ENCODE results near the gene IRAK1BP1. TPM values are rescaled to one million over a fixed set of nuclear protein-coding genes. Genes with fewer than 3 reads are reported as not detected.

Gene IRAK1BP1, protein sequence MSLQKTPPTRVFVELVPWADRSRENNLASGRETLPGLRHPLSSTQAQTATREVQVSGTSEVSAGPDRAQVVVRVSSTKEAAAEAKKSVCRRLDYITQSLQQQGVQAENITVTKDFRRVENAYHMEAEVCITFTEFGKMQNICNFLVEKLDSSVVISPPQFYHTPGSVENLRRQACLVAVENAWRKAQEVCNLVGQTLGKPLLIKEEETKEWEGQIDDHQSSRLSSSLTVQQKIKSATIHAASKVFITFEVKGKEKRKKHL
- 9.3 and 13.8 TPM in 2 replicates for total RNA-seq (ENCODE audit: low replicate concordance)

DNA sequence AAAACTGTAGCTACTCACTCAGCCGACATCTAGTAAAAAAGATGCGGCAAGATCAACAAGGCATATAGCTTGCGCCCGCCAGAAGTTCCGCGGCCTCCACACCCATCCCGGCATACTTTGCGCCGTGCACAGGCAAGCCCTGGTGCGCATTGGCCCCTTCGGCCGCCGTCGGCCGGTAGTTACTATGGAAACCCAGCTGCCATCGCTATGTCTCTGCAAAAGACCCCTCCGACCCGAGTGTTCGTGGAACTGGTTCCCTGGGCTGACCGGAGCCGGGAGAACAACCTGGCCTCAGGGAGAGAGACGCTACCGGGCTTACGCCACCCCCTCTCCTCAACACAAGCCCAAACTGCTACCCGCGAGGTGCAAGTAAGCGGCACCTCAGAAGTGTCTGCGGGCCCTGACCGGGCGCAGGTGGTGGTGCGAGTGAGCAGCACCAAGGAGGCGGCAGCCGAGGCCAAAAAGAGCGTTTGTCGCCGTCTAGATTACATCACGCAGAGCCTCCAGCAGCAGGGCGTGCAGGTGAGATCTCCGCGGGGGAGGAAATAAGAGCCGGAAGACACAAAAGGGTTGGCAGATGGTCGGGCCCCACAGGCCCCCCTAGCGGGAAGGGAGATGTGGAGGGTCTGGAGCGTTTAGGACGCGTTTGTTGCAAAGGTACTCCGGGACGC, at the start of gene IRAK1BP1:
TSS of gene IRAK1BP1 (plus strand) at position 182 of the 671 bp plus-strand sequence. CDS start at position 208, 26 bp downstream.
- Histone ChIP-seq H3K79me2 (ENCODE audit: low read depth) (peaks cover 8% of the 10 kb centered on the region), H3K4me3 (peak within 1 kb of the TSS; percentile 69), H3F3A (ENCODE audit: low read depth) (peaks cover 4% of the 10 kb centered on the region), H3K4me2 (peak within 1 kb of the TSS; percentile 87), H3K27ac (no peak within 1 kb of the TSS), H3K27me3 (no peaks in the 10 kb centered on the region), H3K4me1 (no peaks in the 10 kb centered on the region), H3K9me3 (ENCODE audit: low read depth) (no peaks in the 10 kb centered on the region), H4K20me1 (ENCODE audit: low read depth) (no peaks in the 10 kb centered on the region), H3K9ac (no peak within 1 kb of the TSS), H2AFZ (replicated peaks) (peak within 1 kb of the TSS; percentile 94), H3K36me3 (no peaks in the 10 kb centered on the region)
- H3K27ac Mint-ChIP-seq, result peak within 1 kb of the TSS; percentile 96
- peaks cover 4% of the 10 kb centered on the region for H3K4me1 Mint-ChIP-seq
- TF ChIP-seq, protein P1, sequence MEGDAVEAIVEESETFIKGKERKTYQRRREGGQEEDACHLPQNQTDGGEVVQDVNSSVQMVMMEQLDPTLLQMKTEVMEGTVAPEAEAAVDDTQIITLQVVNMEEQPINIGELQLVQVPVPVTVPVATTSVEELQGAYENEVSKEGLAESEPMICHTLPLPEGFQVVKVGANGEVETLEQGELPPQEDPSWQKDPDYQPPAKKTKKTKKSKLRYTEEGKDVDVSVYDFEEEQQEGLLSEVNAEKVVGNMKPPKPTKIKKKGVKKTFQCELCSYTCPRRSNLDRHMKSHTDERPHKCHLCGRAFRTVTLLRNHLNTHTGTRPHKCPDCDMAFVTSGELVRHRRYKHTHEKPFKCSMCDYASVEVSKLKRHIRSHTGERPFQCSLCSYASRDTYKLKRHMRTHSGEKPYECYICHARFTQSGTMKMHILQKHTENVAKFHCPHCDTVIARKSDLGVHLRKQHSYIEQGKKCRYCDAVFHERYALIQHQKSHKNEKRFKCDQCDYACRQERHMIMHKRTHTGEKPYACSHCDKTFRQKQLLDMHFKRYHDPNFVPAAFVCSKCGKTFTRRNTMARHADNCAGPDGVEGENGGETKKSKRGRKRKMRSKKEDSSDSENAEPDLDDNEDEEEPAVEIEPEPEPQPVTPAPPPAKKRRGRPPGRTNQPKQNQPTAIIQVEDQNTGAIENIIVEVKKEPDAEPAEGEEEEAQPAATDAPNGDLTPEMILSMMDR (IDR thresholded peaks at IDR 0.05), result peak; percentile 37
- no peak for TF ChIP-seq EZH2phosphoT487 (IDR thresholded peaks at IDR 0.05)
- peaks cover 10% of the 10 kb centered on the region for H3K36me3 Mint-ChIP-seq
- DNase-seq (ENCODE audit: low spot score), result peak; percentile 84
- peak within 1 kb of the TSS; percentile 98 for H3K4me3 Mint-ChIP-seq
- no peaks in the 10 kb centered on the region for H3K27me3 Mint-ChIP-seq (ENCODE audit: insufficient read depth, low read depth)
- no peaks in the 10 kb centered on the region for H3K9me3 Mint-ChIP-seq

DNA sequence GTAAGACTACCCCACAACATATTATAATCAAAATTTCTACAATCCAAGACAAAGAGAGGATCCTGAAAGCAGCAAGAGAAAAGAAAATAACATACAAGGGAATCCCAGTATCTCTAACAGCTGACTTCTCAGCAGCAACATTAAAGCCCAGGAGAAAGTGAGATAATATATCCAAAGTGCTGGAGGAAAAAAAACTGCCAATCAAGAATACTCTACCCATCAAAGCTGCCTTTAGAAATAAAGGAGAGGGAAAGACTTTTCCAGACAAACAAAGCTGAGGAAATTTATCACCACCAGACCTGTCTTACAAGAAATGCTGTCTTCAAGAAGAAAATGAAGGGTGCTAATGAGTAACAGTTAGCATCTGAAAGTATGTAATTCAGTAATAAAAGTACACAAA, 43.3 kb upstream of the IRAK1BP1 start:
- Mint-ChIP-seq H3K27me3 (ENCODE audit: insufficient read depth, low read depth) (no peaks in the 10 kb centered on the region), H3K36me3 (no peaks in the 10 kb centered on the region), H3K4me3 (no peak overlapping the region), H3K4me1 (peaks cover 4% of the 10 kb centered on the region), H3K9me3 (peaks cover 6% of the 10 kb centered on the region), H3K27ac (no peak overlapping the region)
- Histone ChIP-seq H3K27ac (no peak overlapping the region), H3K4me1 (no peaks in the 10 kb centered on the region), H3K9me3 (ENCODE audit: low read depth) (no peaks in the 10 kb centered on the region), H3K79me2 (ENCODE audit: low read depth) (no peaks in the 10 kb centered on the region), H3K4me3 (no peak overlapping the region), H3K4me2 (no peak overlapping the region), H2AFZ (replicated peaks) (no peak overlapping the region), H3F3A (ENCODE audit: low read depth) (no peaks in the 10 kb centered on the region), H3K27me3 (no peaks in the 10 kb centered on the region), H3K9ac (no peak overlapping the region), H3K36me3 (no peaks in the 10 kb centered on the region), H4K20me1 (ENCODE audit: low read depth) (no peaks in the 10 kb centered on the region)
- no peak for DNase-seq (ENCODE audit: low spot score)
- TF ChIP-seq, protein P1 (IDR thresholded peaks at IDR 0.05), result no peak
- TF ChIP-seq EZH2 (IDR thresholded peaks at IDR 0.05) (no peak), EZH2phosphoT487 (IDR thresholded peaks at IDR 0.05) (no peak)

DNA sequence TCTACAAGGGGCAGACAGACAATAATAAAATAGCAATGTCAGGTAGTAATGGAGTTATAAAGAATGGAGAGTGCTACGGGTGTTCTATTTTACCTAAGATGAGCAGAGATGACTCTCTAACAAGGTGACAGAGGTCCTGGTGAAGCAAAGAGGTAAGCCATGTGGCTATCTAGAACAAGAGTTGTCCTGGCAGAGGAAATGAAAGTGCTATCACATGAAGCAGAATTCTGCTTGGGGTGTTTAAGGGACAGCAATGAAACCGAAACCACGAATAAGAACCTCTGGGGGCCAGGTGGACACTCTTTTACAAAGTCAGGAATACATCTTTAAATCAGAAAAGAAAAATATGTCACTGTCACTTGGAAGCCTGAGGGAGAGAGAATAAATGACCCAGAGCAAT, 37.9 kb upstream of the IRAK1BP1 start:
- no peak overlapping the region for H3K4me3 ChIP-seq
- H4K20me1 ChIP-seq (ENCODE audit: low read depth), result no peaks in the 10 kb centered on the region
- no peaks in the 10 kb centered on the region for H3K9me3 Mint-ChIP-seq
- no peak for TF ChIP-seq EZH2phosphoT487 (IDR thresholded peaks at IDR 0.05)
- TF ChIP-seq, protein P1 (IDR thresholded peaks at IDR 0.05), result no peak
- TF ChIP-seq EZH2 (IDR thresholded peaks at IDR 0.05), result no peak
- peaks cover 4% of the 10 kb centered on the region for H3K4me1 Mint-ChIP-seq
- no peaks in the 10 kb centered on the region for H3K36me3 Mint-ChIP-seq
- H3K27me3 Mint-ChIP-seq (ENCODE audit: insufficient read depth, low read depth), result no peaks in the 10 kb centered on the region
- H3K4me3 Mint-ChIP-seq, result no peak overlapping the region
- H3K27ac Mint-ChIP-seq, result no peak overlapping the region
- H3K4me1 ChIP-seq, result no peaks in the 10 kb centered on the region
- no peaks in the 10 kb centered on the region for H3K79me2 ChIP-seq (ENCODE audit: low read depth)
- H3K9ac ChIP-seq, result no peak overlapping the region
- H2AFZ ChIP-seq (replicated peaks), result no peak overlapping the region
- no peaks in the 10 kb centered on the region for H3K27me3 ChIP-seq
- no peaks in the 10 kb centered on the region for H3K9me3 ChIP-seq (ENCODE audit: low read depth)
- H3F3A ChIP-seq (ENCODE audit: low read depth), result no peaks in the 10 kb centered on the region
- H3K36me3 ChIP-seq, result no peaks in the 10 kb centered on the region
- H3K4me2 ChIP-seq, result no peak overlapping the region
- H3K27ac ChIP-seq, result no peak overlapping the region
- no peak for DNase-seq (ENCODE audit: low spot score)

Measured in neural progenitor cell (in vitro differentiated cells).